Measurements from ENCODE around the gene LIMCH1. TPM values are rescaled to one million over a fixed set of nuclear protein-coding genes. Genes with fewer than 3 reads are reported as not detected.

Gene LIMCH1
- total RNA-seq, 1 experiment from 2014 or later = 3.3 TPM

GRCh38 chr4:41692717-41693345 is 154.9 kb downstream of the LIMCH1 start:
- peaks cover 7 to 11% of the 10 kb centered on the region in 2 experiments; a peak in 3 of 4 replicates for H3K4me1 Mint-ChIP-seq
- Histone ChIP-seq H3K18ac (ENCODE audit: insufficient read length, low read depth, low read length) (no peak overlapping the region), H3K4me1 (ENCODE audit: insufficient read depth, low read length) (no peaks in the 10 kb centered on the region), H3T11ph (ENCODE audit: low read length) (no peak overlapping the region), H2BK15ac (ENCODE audit: low read depth, low read length) (no peak overlapping the region), H2BK12ac (ENCODE audit: insufficient read length, low read depth, low read length) (no peak overlapping the region), H3K27ac (ENCODE audit: insufficient read length, low read depth, low read length) (no peak overlapping the region), H3K9ac (ENCODE audit: extremely low read depth, insufficient read length, low read length) (no peak overlapping the region), H2AFZ (ENCODE audit: low read length) (peak overlapping the region; percentile 98), H3K23ac (ENCODE audit: insufficient read length, low read depth, low read length) (no peak overlapping the region), H3K79me2 (ENCODE audit: insufficient read depth, low read length) (no peaks in the 10 kb centered on the region), H3K79me1 (ENCODE audit: insufficient read depth, low read depth, low read length, poor library complexity, severe bottlenecking) (no peaks in the 10 kb centered on the region), H4K91ac (ENCODE audit: insufficient read length, low read depth, low read length) (no peak overlapping the region), H2AK5ac (ENCODE audit: insufficient read length, low read length) (no peak overlapping the region), H2BK120ac (ENCODE audit: low read depth, low read length, poor library complexity, severe bottlenecking) (peak overlapping the region; percentile 5), H3K4me2 (ENCODE audit: insufficient read depth, insufficient read length, low read length) (no peak overlapping the region), H3K9me3 (ENCODE audit: control insufficient read depth, low read depth, low read length) (no peaks in the 10 kb centered on the region), H4K20me1 (ENCODE audit: control insufficient read depth, insufficient read depth, insufficient read length) (no peaks in the 10 kb centered on the region), H3K4ac (ENCODE audit: low read depth, low read length) (no peak overlapping the region), H3K14ac (ENCODE audit: insufficient read depth, low read length) (no peak overlapping the region), H2BK5ac (ENCODE audit: insufficient read length, low read length) (no peak overlapping the region), H4K8ac (replicated peaks; ENCODE audit: insufficient read length, low read depth, low read length) (no peak overlapping the region), H3K27me3 (ENCODE audit: insufficient read depth, low read length) (no peaks in the 10 kb centered on the region), H2BK20ac (ENCODE audit: low read depth, low read length, poor library complexity, severe bottlenecking) (no peak overlapping the region), H3K56ac (ENCODE audit: insufficient read length, low read depth, low read length) (no peak overlapping the region), H4K5ac (ENCODE audit: insufficient read length, low read depth, low read length) (no peak overlapping the region), H3K23me2 (ENCODE audit: insufficient read length, low read depth, low read length, poor library complexity, severe bottlenecking) (no peaks in the 10 kb centered on the region)
- H3K36me3 Mint-ChIP-seq (ENCODE audit: insufficient read depth in 1 of 3, low read depth in 3 of 3) = no peaks in the 10 kb centered on the region
- TF ChIP-seq CTCF (conservative IDR thresholded peaks at IDR 0.05) = peak; percentile 95
- H3K27ac Mint-ChIP-seq = no peak overlapping the region
- peaks cover 16% of the 10 kb centered on the region for H3K27me3 Mint-ChIP-seq (ENCODE audit: low read depth)
- H3K9me3 Mint-ChIP-seq = no peaks in the 10 kb centered on the region
- WGBS (ENCODE audit: extremely low coverage, insufficient read length, low lambda C conversion rate) = no CpG with 5 or more reads among the region's 12 CpGs
- peak; percentile 77 for DNase-seq
- H3K4me3 Mint-ChIP-seq = no peak overlapping the region
